GM12878 (cell line): ENCODE results near the gene TSR1. TPM values are rescaled to one million over a fixed set of nuclear protein-coding genes. Genes with fewer than 3 reads are reported as not detected.

Experiments used
- CBFB ChIP-seq: IDR thresholded peaks from 2 replicates; pipeline ENCODE4 v1.6.1; 2016; ENCODE audit warnings: antibody characterized with exemption, low read depth
- CHD4 ChIP-seq: fragments of 200-600 bp; sonication (generic); IDR thresholded peaks from 2 replicates; pipeline ENCODE4 v1.6.1; 2016; ENCODE audit warnings: mild to moderate bottlenecking
- ETV6 ChIP-seq, 2 experiments: fragments of 450-650 bp in 1 of 2; IDR thresholded peaks in 1 of 2; conservative IDR thresholded peaks in 1 of 2; 2 replicates each; pipeline ENCODE4 v1.6.1; 2014; ENCODE audit warnings: antibody characterized with exemption in 1 of 2, borderline replicate concordance in 1 of 2, low read depth in 1 of 2, mild to moderate bottlenecking in 1 of 2, moderate library complexity in 1 of 2
- FOXK2 ChIP-seq: fragments of 450-650 bp; IDR thresholded peaks from 2 replicates; pipeline ENCODE4 v1.6.1; 2017; ENCODE audit warnings: mild to moderate bottlenecking, moderate library complexity
- MTA3 ChIP-seq: IDR thresholded peaks from 2 replicates; pipeline ENCODE4 v1.6.1; 2012; ENCODE audit warnings: low read length, inconsistent platforms, borderline replicate concordance
- TAF1 ChIP-seq: IDR thresholded peaks from 2 replicates; pipeline ENCODE4 v1.6.1; 2011; ENCODE audit warnings: mild to moderate bottlenecking, low read depth, low read length, borderline replicate concordance
- TCF7 ChIP-seq: IDR thresholded peaks from 2 replicates; pipeline ENCODE4 v1.6.1; 2014; ENCODE audit warnings: antibody characterized with exemption, borderline replicate concordance
- WRNIP1 ChIP-seq: IDR thresholded peaks from 2 replicates; pipeline ENCODE4 v1.6.1; 2011; ENCODE audit warnings: low read depth, low read length, improper control_type of control experiment, borderline replicate concordance
- YBX1 ChIP-seq: fragments of 450-650 bp; IDR thresholded peaks from 2 replicates; pipeline ENCODE4 v1.6.1; 2016; ENCODE audit warnings: antibody characterized with exemption
- polyA plus RNA-seq, 11 experiments: library from polyadenylated mRNA; depleted of rRNA in 4 of 11; unstranded in 6 of 11; stranded (reverse) in 5 of 11; fragments of >200 nt; fragmentation: Nextera tagmentation in 4 of 11; fragmentation: Illumina TruSeq in 1 of 11; extraction: Ambion mirVana in 4 of 11; extraction: Trizol in 1 of 11; gene quantifications; 1 replicate in 1 of 11; 2 replicates in 10 of 11; pipeline versions ENCODE4 v1.2.1 to v1.2.3, GENCODE V29; 2011 to 2016; ENCODE audit warnings: inconsistent platforms in 2 of 11, missing spikeins in 2 of 11, low read depth in 1 of 11
- total RNA-seq, 4 experiments: library from RNA; depleted of rRNA in 3 of 4; stranded (reverse); fragments of >200 nt in 3 of 4; fragmentation: Illumina TruSeq in 1 of 4; extraction: Trizol in 1 of 4; gene quantifications; 2 replicates each; pipeline versions ENCODE4 v1.2.1 to v1.2.3, GENCODE V29; 2013 to 2021
- TF ChIP-seq, protein P1 (sequence below): fragments of 450-650 bp; IDR thresholded peaks from 2 replicates; pipeline ENCODE4 v1.6.1; 2017; ENCODE audit warnings: mild to moderate bottlenecking, moderate library complexity
- TF ChIP-seq, protein P2 (sequence below): IDR thresholded peaks from 2 replicates; pipeline ENCODE4 v1.6.1; 2011; ENCODE audit warnings: mild to moderate bottlenecking, low read depth, low read length, moderate library complexity; ENCODE audit not compliant: insufficient replicate concordance
- TF ChIP-seq, protein P3 (sequence below): fragments of 450-650 bp; formaldehyde crosslinking; IDR thresholded peaks from 2 replicates; pipeline ENCODE4 v1.5.0; 2022; ENCODE audit warnings: mild to moderate bottlenecking, missing genetic modification characterization
- TF ChIP-seq, protein P4 (sequence below): fragments of 450-650 bp; IDR thresholded peaks from 2 replicates; pipeline ENCODE4 v1.6.1; 2016; ENCODE audit warnings: mild to moderate bottlenecking, moderate library complexity, borderline replicate concordance

The TSR1 gene
- total and polyA plus RNA-seq, 10 of the 15 experiments (the other 5 are each of a cell fraction or from before 2014, with no cell fraction given), result 14.7 to 100 (median 46.9) TPM

DNA sequence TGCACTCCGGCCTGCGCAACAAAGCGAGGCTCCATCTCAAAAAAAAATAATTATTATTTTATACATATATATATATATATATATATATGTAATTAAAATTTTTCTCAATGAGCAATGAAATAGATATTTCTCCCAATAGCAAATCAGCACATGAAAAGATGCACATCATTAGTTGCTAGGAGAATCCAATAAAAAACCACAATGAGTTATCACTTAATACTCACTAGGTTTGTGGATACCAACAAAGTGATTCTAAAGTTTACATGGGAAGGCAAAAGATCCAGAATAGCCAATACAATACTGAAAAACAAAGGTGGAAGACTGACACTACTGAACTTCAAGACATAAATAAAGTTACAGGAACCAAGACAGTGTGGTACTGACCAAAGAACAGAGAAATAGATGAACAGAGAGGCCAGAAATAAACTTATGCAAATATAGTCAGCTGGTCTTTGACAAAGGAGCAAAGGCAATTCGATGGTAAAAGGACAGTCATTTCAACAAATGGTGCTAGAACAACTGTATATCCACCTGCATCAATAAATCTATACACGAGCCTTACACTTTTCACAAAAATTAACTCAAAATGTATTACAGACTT is 46.3 kb downstream of the TSR1 start (continued):
- TF ChIP-seq, protein P1, sequence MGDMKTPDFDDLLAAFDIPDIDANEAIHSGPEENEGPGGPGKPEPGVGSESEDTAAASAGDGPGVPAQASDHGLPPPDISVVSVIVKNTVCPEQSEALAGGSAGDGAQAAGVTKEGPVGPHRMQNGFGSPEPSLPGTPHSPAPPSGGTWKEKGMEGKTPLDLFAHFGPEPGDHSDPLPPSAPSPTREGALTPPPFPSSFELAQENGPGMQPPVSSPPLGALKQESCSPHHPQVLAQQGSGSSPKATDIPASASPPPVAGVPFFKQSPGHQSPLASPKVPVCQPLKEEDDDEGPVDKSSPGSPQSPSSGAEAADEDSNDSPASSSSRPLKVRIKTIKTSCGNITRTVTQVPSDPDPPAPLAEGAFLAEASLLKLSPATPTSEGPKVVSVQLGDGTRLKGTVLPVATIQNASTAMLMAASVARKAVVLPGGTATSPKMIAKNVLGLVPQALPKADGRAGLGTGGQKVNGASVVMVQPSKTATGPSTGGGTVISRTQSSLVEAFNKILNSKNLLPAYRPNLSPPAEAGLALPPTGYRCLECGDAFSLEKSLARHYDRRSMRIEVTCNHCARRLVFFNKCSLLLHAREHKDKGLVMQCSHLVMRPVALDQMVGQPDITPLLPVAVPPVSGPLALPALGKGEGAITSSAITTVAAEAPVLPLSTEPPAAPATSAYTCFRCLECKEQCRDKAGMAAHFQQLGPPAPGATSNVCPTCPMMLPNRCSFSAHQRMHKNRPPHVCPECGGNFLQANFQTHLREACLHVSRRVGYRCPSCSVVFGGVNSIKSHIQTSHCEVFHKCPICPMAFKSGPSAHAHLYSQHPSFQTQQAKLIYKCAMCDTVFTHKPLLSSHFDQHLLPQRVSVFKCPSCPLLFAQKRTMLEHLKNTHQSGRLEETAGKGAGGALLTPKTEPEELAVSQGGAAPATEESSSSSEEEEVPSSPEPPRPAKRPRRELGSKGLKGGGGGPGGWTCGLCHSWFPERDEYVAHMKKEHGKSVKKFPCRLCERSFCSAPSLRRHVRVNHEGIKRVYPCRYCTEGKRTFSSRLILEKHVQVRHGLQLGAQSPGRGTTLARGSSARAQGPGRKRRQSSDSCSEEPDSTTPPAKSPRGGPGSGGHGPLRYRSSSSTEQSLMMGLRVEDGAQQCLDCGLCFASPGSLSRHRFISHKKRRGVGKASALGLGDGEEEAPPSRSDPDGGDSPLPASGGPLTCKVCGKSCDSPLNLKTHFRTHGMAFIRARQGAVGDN, result no peak
- TF ChIP-seq, protein P2, sequence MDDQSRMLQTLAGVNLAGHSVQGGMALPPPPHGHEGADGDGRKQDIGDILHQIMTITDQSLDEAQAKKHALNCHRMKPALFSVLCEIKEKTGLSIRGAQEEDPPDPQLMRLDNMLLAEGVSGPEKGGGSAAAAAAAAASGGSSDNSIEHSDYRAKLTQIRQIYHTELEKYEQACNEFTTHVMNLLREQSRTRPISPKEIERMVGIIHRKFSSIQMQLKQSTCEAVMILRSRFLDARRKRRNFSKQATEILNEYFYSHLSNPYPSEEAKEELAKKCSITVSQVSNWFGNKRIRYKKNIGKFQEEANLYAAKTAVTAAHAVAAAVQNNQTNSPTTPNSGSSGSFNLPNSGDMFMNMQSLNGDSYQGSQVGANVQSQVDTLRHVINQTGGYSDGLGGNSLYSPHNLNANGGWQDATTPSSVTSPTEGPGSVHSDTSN, result no peak
- TF ChIP-seq, protein P3, sequence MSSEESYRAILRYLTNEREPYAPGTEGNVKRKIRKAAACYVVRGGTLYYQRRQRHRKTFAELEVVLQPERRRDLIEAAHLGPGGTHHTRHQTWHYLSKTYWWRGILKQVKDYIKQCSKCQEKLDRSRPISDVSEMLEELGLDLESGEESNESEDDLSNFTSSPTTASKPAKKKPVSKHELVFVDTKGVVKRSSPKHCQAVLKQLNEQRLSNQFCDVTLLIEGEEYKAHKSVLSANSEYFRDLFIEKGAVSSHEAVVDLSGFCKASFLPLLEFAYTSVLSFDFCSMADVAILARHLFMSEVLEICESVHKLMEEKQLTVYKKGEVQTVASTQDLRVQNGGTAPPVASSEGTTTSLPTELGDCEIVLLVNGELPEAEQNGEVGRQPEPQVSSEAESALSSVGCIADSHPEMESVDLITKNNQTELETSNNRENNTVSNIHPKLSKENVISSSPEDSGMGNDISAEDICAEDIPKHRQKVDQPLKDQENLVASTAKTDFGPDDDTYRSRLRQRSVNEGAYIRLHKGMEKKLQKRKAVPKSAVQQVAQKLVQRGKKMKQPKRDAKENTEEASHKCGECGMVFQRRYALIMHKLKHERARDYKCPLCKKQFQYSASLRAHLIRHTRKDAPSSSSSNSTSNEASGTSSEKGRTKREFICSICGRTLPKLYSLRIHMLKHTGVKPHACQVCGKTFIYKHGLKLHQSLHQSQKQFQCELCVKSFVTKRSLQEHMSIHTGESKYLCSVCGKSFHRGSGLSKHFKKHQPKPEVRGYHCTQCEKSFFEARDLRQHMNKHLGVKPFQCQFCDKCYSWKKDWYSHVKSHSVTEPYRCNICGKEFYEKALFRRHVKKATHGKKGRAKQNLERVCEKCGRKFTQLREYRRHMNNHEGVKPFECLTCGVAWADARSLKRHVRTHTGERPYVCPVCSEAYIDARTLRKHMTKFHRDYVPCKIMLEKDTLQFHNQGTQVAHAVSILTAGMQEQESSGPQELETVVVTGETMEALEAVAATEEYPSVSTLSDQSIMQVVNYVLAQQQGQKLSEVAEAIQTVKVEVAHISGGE (CRISPR knock-in tag), result no peak
- TF ChIP-seq ETV6 (conservative IDR thresholded peaks at IDR 0.05 in 1 of 2, IDR thresholded peaks at IDR 0.05 in 1 of 2; ENCODE audit: borderline replicate concordance in 1 of 2, low read depth in 1 of 2) (no peak), TCF7 (no peak), CBFB (0 out of 2 replicates have a peak, but pooled peaks have one; percentile 23), CHD4 (no peak), TAF1 (no peak), YBX1 (no peak), FOXK2 (no peak), WRNIP1 (no peak), MTA3 (no peak)
- TF ChIP-seq, protein P4, sequence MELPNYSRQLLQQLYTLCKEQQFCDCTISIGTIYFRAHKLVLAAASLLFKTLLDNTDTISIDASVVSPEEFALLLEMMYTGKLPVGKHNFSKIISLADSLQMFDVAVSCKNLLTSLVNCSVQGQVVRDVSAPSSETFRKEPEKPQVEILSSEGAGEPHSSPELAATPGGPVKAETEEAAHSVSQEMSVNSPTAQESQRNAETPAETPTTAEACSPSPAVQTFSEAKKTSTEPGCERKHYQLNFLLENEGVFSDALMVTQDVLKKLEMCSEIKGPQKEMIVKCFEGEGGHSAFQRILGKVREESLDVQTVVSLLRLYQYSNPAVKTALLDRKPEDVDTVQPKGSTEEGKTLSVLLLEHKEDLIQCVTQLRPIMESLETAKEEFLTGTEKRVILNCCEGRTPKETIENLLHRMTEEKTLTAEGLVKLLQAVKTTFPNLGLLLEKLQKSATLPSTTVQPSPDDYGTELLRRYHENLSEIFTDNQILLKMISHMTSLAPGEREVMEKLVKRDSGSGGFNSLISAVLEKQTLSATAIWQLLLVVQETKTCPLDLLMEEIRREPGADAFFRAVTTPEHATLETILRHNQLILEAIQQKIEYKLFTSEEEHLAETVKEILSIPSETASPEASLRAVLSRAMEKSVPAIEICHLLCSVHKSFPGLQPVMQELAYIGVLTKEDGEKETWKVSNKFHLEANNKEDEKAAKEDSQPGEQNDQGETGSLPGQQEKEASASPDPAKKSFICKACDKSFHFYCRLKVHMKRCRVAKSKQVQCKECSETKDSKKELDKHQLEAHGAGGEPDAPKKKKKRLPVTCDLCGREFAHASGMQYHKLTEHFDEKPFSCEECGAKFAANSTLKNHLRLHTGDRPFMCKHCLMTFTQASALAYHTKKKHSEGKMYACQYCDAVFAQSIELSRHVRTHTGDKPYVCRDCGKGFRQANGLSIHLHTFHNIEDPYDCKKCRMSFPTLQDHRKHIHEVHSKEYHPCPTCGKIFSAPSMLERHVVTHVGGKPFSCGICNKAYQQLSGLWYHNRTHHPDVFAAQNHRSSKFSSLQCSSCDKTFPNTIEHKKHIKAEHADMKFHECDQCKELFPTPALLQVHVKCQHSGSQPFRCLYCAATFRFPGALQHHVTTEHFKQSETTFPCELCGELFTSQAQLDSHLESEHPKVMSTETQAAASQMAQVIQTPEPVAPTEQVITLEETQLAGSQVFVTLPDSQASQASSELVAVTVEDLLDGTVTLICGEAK, result peak; percentile 70
